Kidney (tissue), 14 donors: ENCODE results near the gene KIRREL3. TPM values are rescaled to one million over a fixed set of nuclear protein-coding genes. Genes with fewer than 3 reads are reported as not detected.

ENCODE experiments used
- DNase-seq, 5 donors: peaks; one replicate each; pipeline ENCODE4 v3.0.0-alpha.2; 2013 to 2020
- FAIRE-seq: peaks from 2 replicates; lab custom pipeline; 2012; peaks lifted over from hg19 to GRCh38; lab: Jason Lieb, UNC
- H3K27ac ChIP-seq, 2 donors: one replicate each; pipeline ENCODE4 v1.7.0; 2013; ENCODE audit warnings: low read depth in 2 of 2, low read length in 2 of 2, inconsistent platforms in 1 of 2
- H3K27me3 ChIP-seq: one replicate; pipeline ENCODE4 v1.7.1; 2013; ENCODE audit warnings: low read length, inconsistent platforms; ENCODE audit not compliant: control insufficient read depth, insufficient read depth
- H3K36me3 ChIP-seq, 3 donors: one replicate each; pipeline versions ENCODE4 v1.7.0 to v1.7.1; 2013; ENCODE audit warnings: low read length in 3 of 3, control low read depth in 1 of 3, inconsistent platforms in 1 of 3; ENCODE audit not compliant: insufficient read depth in 3 of 3, control insufficient read depth in 2 of 3
- H3K4me1 ChIP-seq, 3 donors: one replicate each; pipeline versions ENCODE4 v1.7.0 to v1.7.1; 2013; ENCODE audit warnings: low read length in 3 of 3, inconsistent platforms in 1 of 3, low read depth in 1 of 3; ENCODE audit not compliant: control insufficient read depth in 2 of 3, insufficient read depth in 2 of 3
- H3K4me3 ChIP-seq, 3 donors: one replicate each; pipeline versions ENCODE4 v1.7.0 to v1.8.1; 2013; ENCODE audit warnings: low read length in 3 of 3, control low read depth in 1 of 3, inconsistent platforms in 1 of 3
- H3K9ac ChIP-seq, 3 donors: one replicate each; pipeline versions ENCODE4 v1.7.0 to v1.7.1; 2013; ENCODE audit warnings: low read length in 3 of 3, control low read depth in 1 of 3, inconsistent platforms in 1 of 3
- H3K9me3 ChIP-seq, 3 donors: one replicate each; pipeline versions ENCODE4 v1.7.0 to v1.7.1; 2013; ENCODE audit warnings: low read length in 3 of 3, control low read depth in 1 of 3, inconsistent platforms in 1 of 3; ENCODE audit not compliant: control insufficient read depth in 2 of 3, insufficient read depth in 1 of 3
- intact Hi-C: fragments of 100-400 bp; cut with DNase I; formaldehyde crosslinking; loops from one replicate; pipeline ENCODE4 v1.11.1; 2022
- polyA plus RNA-seq: library from polyadenylated mRNA; stranded (reverse); fragments of 350-450 nt; fragmentation: Illumina TruSeq; extraction: RNeasy Lipid Tissue Mini Kit (QIAGEN cat#74804); gene quantifications from one replicate; pipeline ENCODE4 v1.2.3, GENCODE V29; 2014; ENCODE audit warnings: low read depth, low replicate concordance; ENCODE audit not compliant: insufficient read depth
- total RNA-seq: library from RNA; stranded (reverse); fragmentation: NEBNext Ultra II Directional; extraction: Animal tissue kit (Norgen Biotek cat#: 25700); gene quantifications from one replicate; pipeline ENCODE4 v1.2.1, GENCODE V29; 2021
- TF ChIP-seq, protein P1 (sequence below): IDR thresholded peaks from 3 replicates; pipeline ENCODE4 v1.5.1; 2012; ENCODE audit warnings: mild to moderate bottlenecking, moderate library complexity, borderline replicate concordance; ENCODE audit not compliant: insufficient read depth; ENCODE audit errors: extremely low read depth
- donor health status: control.
- donor health status: control.
- donor health status: control.
- donor health status: control.
- donor health status: control.
- donor health status: DM: yes; HTN: yes; CAD: no.
- donor health status: Normal renal cell carcinoma (clear cell type).

KIRREL3 gene
- total and polyA plus RNA-seq, 2 donors from 2014 or later, result 0.19 to 0.22 TPM

GRCh38 chr11:126588630-126589491, 411.7 kb downstream of the KIRREL3 start:
- H3K9me3 ChIP-seq, result no peaks in the 10 kb centered on the region
- H3K36me3 ChIP-seq, result no peaks in the 10 kb centered on the region
- TF ChIP-seq, protein P1, sequence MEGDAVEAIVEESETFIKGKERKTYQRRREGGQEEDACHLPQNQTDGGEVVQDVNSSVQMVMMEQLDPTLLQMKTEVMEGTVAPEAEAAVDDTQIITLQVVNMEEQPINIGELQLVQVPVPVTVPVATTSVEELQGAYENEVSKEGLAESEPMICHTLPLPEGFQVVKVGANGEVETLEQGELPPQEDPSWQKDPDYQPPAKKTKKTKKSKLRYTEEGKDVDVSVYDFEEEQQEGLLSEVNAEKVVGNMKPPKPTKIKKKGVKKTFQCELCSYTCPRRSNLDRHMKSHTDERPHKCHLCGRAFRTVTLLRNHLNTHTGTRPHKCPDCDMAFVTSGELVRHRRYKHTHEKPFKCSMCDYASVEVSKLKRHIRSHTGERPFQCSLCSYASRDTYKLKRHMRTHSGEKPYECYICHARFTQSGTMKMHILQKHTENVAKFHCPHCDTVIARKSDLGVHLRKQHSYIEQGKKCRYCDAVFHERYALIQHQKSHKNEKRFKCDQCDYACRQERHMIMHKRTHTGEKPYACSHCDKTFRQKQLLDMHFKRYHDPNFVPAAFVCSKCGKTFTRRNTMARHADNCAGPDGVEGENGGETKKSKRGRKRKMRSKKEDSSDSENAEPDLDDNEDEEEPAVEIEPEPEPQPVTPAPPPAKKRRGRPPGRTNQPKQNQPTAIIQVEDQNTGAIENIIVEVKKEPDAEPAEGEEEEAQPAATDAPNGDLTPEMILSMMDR, result no peak
- DNase-seq (peak in 3 of 5 donors; percentile 37 to 53 (median 47)), FAIRE-seq (no peak)
- H3K4me1 ChIP-seq, result peaks cover 3 to 7% (median 4%) of the 10 kb centered on the region in 3 donors
- no peak overlapping the region for H3K9ac ChIP-seq
- no peaks in the 10 kb centered on the region for H3K27me3 ChIP-seq
- intact Hi-C loops, result no loop called here
- no peak overlapping the region for H3K27ac ChIP-seq
- H3K4me3 ChIP-seq, result no peak overlapping the region

- no peak for FAIRE-seq
- intact Hi-C loops, result no loop called here
- H3K27ac ChIP-seq, result no peak overlapping the region
- H3K4me3 ChIP-seq, result no peak overlapping the region
- H3K4me1 ChIP-seq, result peaks cover 3 to 7% (median 4%) of the 10 kb centered on the region in 3 donors
- H3K9ac ChIP-seq, result no peak overlapping the region
- no peaks in the 10 kb centered on the region for H3K27me3 ChIP-seq
- TF ChIP-seq, protein P1, result no peak
- no peaks in the 10 kb centered on the region for H3K9me3 ChIP-seq
- DNase-seq, result no peak
- no peaks in the 10 kb centered on the region for H3K36me3 ChIP-seq
Measured at GRCh38 chr11:126587541-126587940, 413.0 kb downstream of the KIRREL3 start.

DNA sequence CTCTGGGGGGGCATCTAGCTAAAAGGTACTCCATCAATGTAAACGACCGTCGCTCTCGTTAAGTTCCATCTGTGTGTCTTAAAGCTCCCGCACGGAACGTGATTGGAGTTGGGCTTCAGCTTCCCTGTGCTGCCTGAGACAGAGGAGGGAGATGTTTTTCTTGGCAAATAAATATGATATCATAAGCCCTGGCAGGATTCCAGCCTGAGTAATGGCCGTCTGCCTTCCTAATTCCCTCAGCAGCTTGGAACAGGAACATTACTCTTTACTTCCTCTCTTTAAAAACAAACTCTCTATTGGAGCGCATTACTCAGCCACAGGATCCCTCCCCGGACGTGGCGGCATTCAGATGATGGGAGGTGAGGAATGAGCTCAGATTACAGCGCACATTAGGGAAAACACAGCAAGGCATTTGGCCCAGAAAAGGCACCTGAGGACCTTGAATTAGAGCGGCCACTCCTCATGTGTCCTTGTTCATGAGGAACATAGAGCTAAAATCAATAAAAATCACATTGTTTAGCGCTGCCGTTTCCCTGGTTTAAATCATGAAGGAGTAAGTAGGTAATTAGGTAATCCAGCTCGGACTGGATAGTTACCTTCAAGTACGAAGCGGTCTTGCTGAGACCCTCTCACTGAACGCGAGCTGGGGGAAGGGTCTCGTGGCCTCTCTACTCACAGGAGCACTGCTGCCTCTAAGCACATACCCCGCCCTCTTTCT, 414.6 kb downstream of the KIRREL3 start:
- peak; percentile 68 for FAIRE-seq

More for the DNA sequence above, 414.6 kb downstream of the KIRREL3 start:
- Histone ChIP-seq H3K36me3 (no peaks in the 10 kb centered on the region), H3K4me1 (peaks cover 3 to 7% (median 4%) of the 10 kb centered on the region in 3 donors), H3K9ac (no peak overlapping the region), H3K9me3 (no peaks in the 10 kb centered on the region), H3K4me3 (peak overlapping the region; percentile 46 to 64 (median 55)), H3K27me3 (no peaks in the 10 kb centered on the region), H3K27ac (peak overlapping the region in 1 of 2 donors; percentile 67)
- DNase-seq, result peak in 4 of 5 donors; percentile 83 to 96 (median 89)
- intact Hi-C loops, result no loop called here
- TF ChIP-seq, protein P1, result no peak
